A549 (cell line): Measurements from ENCODE around the gene OR6B3. TPM values are rescaled to one million over a fixed set of nuclear protein-coding genes. Genes with fewer than 3 reads are reported as not detected.

Source experiments
- ATAC-seq, 2 experiments: fragments of 200-7000 bp in 1 of 2; fragments of >200 bp in 1 of 2; cut with Nextera tagmentation in 1 of 2; cut with Tn5 transposase in 1 of 2; 3 replicates each; pipeline versions ENCODE4 v1.8.0 to v1.9.1; 2018 to 2020; ENCODE audit warnings: mild to moderate bottlenecking in 1 of 2, moderate library complexity in 1 of 2
- CTCF ChIA-PET: fragments of 300-600 bp; sonication (Branson Sonifier 250); formaldehyde crosslinking; extraction: SDS; loops from one replicate; lab custom pipeline; 2021; ENCODE audit warnings: antibody characterized with exemption, inconsistent platforms; lab: Yijun Ruan, JAX
- POLR2A ChIA-PET: fragments of 350-600 bp; formaldehyde crosslinking; extraction: SDS; loops from one replicate; lab custom pipeline; 2021; ENCODE audit warnings: antibody characterized with exemption, inconsistent platforms; lab: Yijun Ruan, JAX
- DNase-seq, 2 experiments: peaks; one replicate each; pipeline versions ENCODE4 v3.0.0 to v3.0.0-alpha.2; 2011 to 2016; ENCODE audit warnings: low read depth in 1 of 2, low spot score in 1 of 2
- FAIRE-seq: peaks from 2 replicates; lab custom pipeline; 2011; peaks lifted over from hg19 to GRCh38; lab: Jason Lieb, UNC
- H3K27ac ChIP-seq, 2 experiments: fragments of >200 bp; sonication (Bioruptor Twin); formaldehyde crosslinking; 3 replicates each; pipeline ENCODE4 v1.5.1; 2016 to 2017
- H3K4me1 ChIP-seq: fragments of >200 bp; sonication (Bioruptor Twin); formaldehyde crosslinking; 3 replicates; pipeline ENCODE4 v1.6.1; 2016
- H3K4me2 ChIP-seq: fragments of >200 bp; sonication (Bioruptor Twin); formaldehyde crosslinking; 3 replicates; pipeline ENCODE4 v1.6.1; 2016
- H3K4me3 ChIP-seq: fragments of >200 bp; sonication (Bioruptor Twin); formaldehyde crosslinking; 3 replicates; pipeline ENCODE4 v1.5.1; 2016
- H3K9me3 ChIP-seq: fragments of >200 bp; sonication (Bioruptor Twin); formaldehyde crosslinking; 3 replicates; pipeline ENCODE4 v1.6.1; 2016
- CBX2 ChIP-seq: fragments of 200-600 bp; sonication (generic); IDR thresholded peaks from 2 replicates; pipeline ENCODE4 v1.6.1; 2016; ENCODE audit warnings: low read depth, mild to moderate bottlenecking, borderline replicate concordance
- CEBPB ChIP-seq, 2 experiments: fragments of >200 bp in 1 of 2; sonication (Bioruptor Twin) in 1 of 2; formaldehyde crosslinking in 1 of 2; IDR thresholded peaks; 2 replicates each; pipeline ENCODE4 v1.6.1; 2012 to 2016
- CHD4 ChIP-seq: fragments of 200-600 bp; sonication (generic); IDR thresholded peaks from 2 replicates; pipeline ENCODE4 v1.6.1; 2016; ENCODE audit warnings: antibody characterized with exemption, mild to moderate bottlenecking, borderline replicate concordance
- EHF ChIP-seq: fragments of 250-450 bp; sonication (Bioruptor Pico); IDR thresholded peaks from 2 replicates; pipeline ENCODE4 v1.5.0; 2020; ENCODE audit warnings: mild to moderate bottlenecking
- EHMT2 ChIP-seq: fragments of 200-600 bp; sonication (generic); IDR thresholded peaks from 2 replicates; pipeline ENCODE4 v1.6.1; 2016; ENCODE audit warnings: antibody characterized with exemption, low read depth, mild to moderate bottlenecking, moderate library complexity
- EP300 ChIP-seq, 2 experiments: fragments of >200 bp; sonication (Bioruptor Twin); formaldehyde crosslinking; IDR thresholded peaks; 2 replicates in 1 of 2; 3 replicates in 1 of 2; pipeline ENCODE4 v1.6.1; 2016 to 2017
- FOSB ChIP-seq: fragments of 250-450 bp; sonication (Bioruptor Pico); IDR thresholded peaks from 2 replicates; pipeline ENCODE4 v1.5.0; 2020; ENCODE audit warnings: mild to moderate bottlenecking, moderate library complexity
- HDAC2 ChIP-seq: fragments of 200-600 bp; sonication (generic); IDR thresholded peaks from 2 replicates; pipeline ENCODE4 v1.6.1; 2016
- HOXA7 ChIP-seq: fragments of 250-450 bp; sonication (Bioruptor Pico); IDR thresholded peaks from 2 replicates; pipeline ENCODE4 v1.5.0; 2020; ENCODE audit warnings: mild to moderate bottlenecking, moderate library complexity
- KDM1A ChIP-seq: fragments of 200-600 bp; sonication (generic); IDR thresholded peaks from 2 replicates; pipeline ENCODE4 v1.6.1; 2016; ENCODE audit warnings: low read depth, mild to moderate bottlenecking
- KDM5A ChIP-seq: fragments of 200-600 bp; sonication (generic); IDR thresholded peaks from 2 replicates; pipeline ENCODE4 v1.6.1; 2016; ENCODE audit warnings: antibody characterized with exemption, mild to moderate bottlenecking
- PBX3 ChIP-seq: IDR thresholded peaks from 2 replicates; pipeline ENCODE4 v1.6.1; 2012
- POLR2A ChIP-seq: IDR thresholded peaks from 2 replicates; pipeline ENCODE4 v1.6.1; 2012; ENCODE audit warnings: mild to moderate bottlenecking, low read length
- POLR2AphosphoS2 ChIP-seq: conservative IDR thresholded peaks from 2 replicates; pipeline ENCODE4 v1.6.1; 2012; ENCODE audit warnings: low read length, improper control_type of control experiment, inconsistent platforms
- RAD21 ChIP-seq, 2 experiments: fragments of >200 bp in 1 of 2; sonication (Bioruptor Twin) in 1 of 2; formaldehyde crosslinking in 1 of 2; IDR thresholded peaks in 1 of 2; conservative IDR thresholded peaks in 1 of 2; 2 replicates in 1 of 2; 3 replicates in 1 of 2; pipeline ENCODE4 v1.6.1; 2012 to 2018; ENCODE audit warnings: inconsistent platforms in 1 of 2
- RARB ChIP-seq: fragments of 250-450 bp; sonication (Bioruptor Pico); IDR thresholded peaks from 2 replicates; pipeline ENCODE4 v1.8.0; 2021; ENCODE audit warnings: mild to moderate bottlenecking, moderate library complexity
- REST ChIP-seq: fragments of 200-600 bp; sonication (generic); IDR thresholded peaks from 2 replicates; pipeline ENCODE4 v1.6.1; 2016; ENCODE audit warnings: antibody characterized with exemption, mild to moderate bottlenecking, moderate library complexity
- RNF2 ChIP-seq: fragments of 200-600 bp; sonication (generic); IDR thresholded peaks from 2 replicates; pipeline ENCODE4 v1.6.1; 2016; ENCODE audit warnings: low read depth, mild to moderate bottlenecking, antibody characterized with exemption, moderate library complexity, borderline replicate concordance
- SMC3 ChIP-seq: fragments of >200 bp; sonication (Bioruptor Twin); formaldehyde crosslinking; IDR thresholded peaks from 3 replicates; pipeline ENCODE4 v1.6.1; 2018; ENCODE audit warnings: inconsistent platforms
- SREBF2 ChIP-seq: fragments of 450-650 bp; IDR thresholded peaks from 2 replicates; pipeline ENCODE4 v1.6.1; 2014; ENCODE audit warnings: mild to moderate bottlenecking, moderate library complexity
- TFCP2L1 ChIP-seq: fragments of 250-450 bp; sonication (Bioruptor Pico); IDR thresholded peaks from 2 replicates; pipeline ENCODE4 v1.5.0; 2021; ENCODE audit warnings: mild to moderate bottlenecking
- ZFP36 ChIP-seq: fragments of 450-650 bp; IDR thresholded peaks from 2 replicates; pipeline ENCODE4 v1.6.1; 2014; ENCODE audit warnings: borderline replicate concordance; ENCODE audit not compliant: partially characterized antibody
- ZSCAN20 ChIP-seq: fragments of 250-450 bp; sonication (Bioruptor Pico); IDR thresholded peaks from 2 replicates; pipeline ENCODE4 v1.8.0; 2022; ENCODE audit warnings: mild to moderate bottlenecking, moderate library complexity
- WGBS: methylation state at CpG from one replicate; pipeline ENCODE4 v1.1.6; 2017; ENCODE audit errors: missing lambda C conversion rate; 5-methylcytosine and 5-hydroxymethylcytosine counted together
- polyA plus RNA-seq, 4 experiments: library from polyadenylated mRNA; depleted of rRNA in 3 of 4; stranded (reverse); fragments of >200 nt; fragmentation: RNase III in 1 of 4; extraction: RNeasy Plus Mini Kit Qiagen cat#74134 plus additional on column Dnase treatment in 1 of 4; gene quantifications; 2 replicates in 3 of 4; 3 replicates in 1 of 4; pipeline ENCODE4 v1.2.3, GENCODE V29; 2011 to 2017
- TF ChIP-seq, protein P1 (sequence below): fragments of >200 bp; sonication (Bioruptor Twin); formaldehyde crosslinking; IDR thresholded peaks from 3 replicates; pipeline ENCODE4 v1.6.1; 2016
- TF ChIP-seq, protein P2 (sequence below): fragments of >200 bp; sonication (Bioruptor Twin); formaldehyde crosslinking; IDR thresholded peaks from 3 replicates; pipeline ENCODE4 v1.5.1; 2016

The OR6B3 gene
- polyA plus RNA-seq, 2 of the 4 experiments (the other 2 are of a cell fraction): not detected

- CTCF ChIA-PET: interaction anchor here (0.9 to 3.6 kb wide), 15 partner anchors 9 to 932 kb away, joined by 3 to 20 read pairs (median 5); no protein-coding TSS in a partner anchor
- TF ChIP-seq FOSB (no peak), TFCP2L1 (no peak), RNF2 (no peak), CEBPB (IDR thresholded peaks at IDR 0.05) (no peak), POLR2A (no peak), PBX3 (no peak), SMC3 (peak; percentile 24; the same call in 1 of the 3 replicates), POLR2AphosphoS2 (no peak), EHF (no peak), RAD21 (conservative IDR thresholded peaks at IDR 0.05 in 1 of 2, IDR thresholded peaks at IDR 0.05 in 1 of 2) (peak; percentile 28 to 38; a peak in 2 of 5 replicates), EP300 (IDR thresholded peaks at IDR 0.05) (no peak), REST (no peak), HDAC2 (no peak), EHMT2 (no peak), CBX2 (no peak), HOXA7 (CRISPR knock-in tag) (no peak), CHD4 (no peak), RARB (CRISPR knock-in tag) (no peak), ZSCAN20 (no peak), ZFP36 (no peak), SREBF2 (no peak), KDM1A (no peak), KDM5A (no peak)
- TF ChIP-seq, protein P1, sequence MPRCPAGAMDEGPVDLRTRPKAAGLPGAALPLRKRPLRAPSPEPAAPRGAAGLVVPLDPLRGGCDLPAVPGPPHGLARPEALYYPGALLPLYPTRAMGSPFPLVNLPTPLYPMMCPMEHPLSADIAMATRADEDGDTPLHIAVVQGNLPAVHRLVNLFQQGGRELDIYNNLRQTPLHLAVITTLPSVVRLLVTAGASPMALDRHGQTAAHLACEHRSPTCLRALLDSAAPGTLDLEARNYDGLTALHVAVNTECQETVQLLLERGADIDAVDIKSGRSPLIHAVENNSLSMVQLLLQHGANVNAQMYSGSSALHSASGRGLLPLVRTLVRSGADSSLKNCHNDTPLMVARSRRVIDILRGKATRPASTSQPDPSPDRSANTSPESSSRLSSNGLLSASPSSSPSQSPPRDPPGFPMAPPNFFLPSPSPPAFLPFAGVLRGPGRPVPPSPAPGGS: no peak
- TF ChIP-seq, protein P2, sequence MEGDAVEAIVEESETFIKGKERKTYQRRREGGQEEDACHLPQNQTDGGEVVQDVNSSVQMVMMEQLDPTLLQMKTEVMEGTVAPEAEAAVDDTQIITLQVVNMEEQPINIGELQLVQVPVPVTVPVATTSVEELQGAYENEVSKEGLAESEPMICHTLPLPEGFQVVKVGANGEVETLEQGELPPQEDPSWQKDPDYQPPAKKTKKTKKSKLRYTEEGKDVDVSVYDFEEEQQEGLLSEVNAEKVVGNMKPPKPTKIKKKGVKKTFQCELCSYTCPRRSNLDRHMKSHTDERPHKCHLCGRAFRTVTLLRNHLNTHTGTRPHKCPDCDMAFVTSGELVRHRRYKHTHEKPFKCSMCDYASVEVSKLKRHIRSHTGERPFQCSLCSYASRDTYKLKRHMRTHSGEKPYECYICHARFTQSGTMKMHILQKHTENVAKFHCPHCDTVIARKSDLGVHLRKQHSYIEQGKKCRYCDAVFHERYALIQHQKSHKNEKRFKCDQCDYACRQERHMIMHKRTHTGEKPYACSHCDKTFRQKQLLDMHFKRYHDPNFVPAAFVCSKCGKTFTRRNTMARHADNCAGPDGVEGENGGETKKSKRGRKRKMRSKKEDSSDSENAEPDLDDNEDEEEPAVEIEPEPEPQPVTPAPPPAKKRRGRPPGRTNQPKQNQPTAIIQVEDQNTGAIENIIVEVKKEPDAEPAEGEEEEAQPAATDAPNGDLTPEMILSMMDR: peak; percentile 67
- Histone ChIP-seq H3K4me3 (no peak overlapping the region), H3K4me2 (no peak overlapping the region), H3K4me1 (peaks cover 12% of the 10 kb centered on the region), H3K9me3 (peaks cover 4% of the 10 kb centered on the region; the same call in 2 of the 3 replicates), H3K27ac (no peak overlapping the region)
- POLR2A ChIA-PET: no interaction called here
- no peak for FAIRE-seq
- DNase-seq: peak; percentile 69 to 81
- peak; percentile 73 to 78; a peak in 5 of 6 replicates for ATAC-seq
- WGBS: 48% methylated on average over 9 of the region's 9 CpGs
Measured at GRCh38 chr2:240021488-240022104, 31.7 kb downstream of the OR6B3 start.
